ENCODE data around the gene KCNMA1. TPM values are rescaled to one million over a fixed set of nuclear protein-coding genes. Genes with fewer than 3 reads are reported as not detected.

KCNMA1 gene
- total RNA-seq, 1 donor from 2014 or later = 0.17 TPM

GRCh38 chr10:77309509-77309908 is 328.1 kb downstream of the KCNMA1 start:
- intact Hi-C loops (cut with micrococcal nuclease) = no loop called here

GRCh38 chr10:77309092-77309491 is 328.5 kb downstream of the KCNMA1 start:
- intact Hi-C loops (cut with micrococcal nuclease) = no loop called here

GRCh38 chr10:77308084-77308732 is 329.4 kb downstream of the KCNMA1 start:
- intact Hi-C loops (cut with micrococcal nuclease) = no loop called here

- intact Hi-C loops (cut with micrococcal nuclease) = no loop called here
Measured at GRCh38 chr10:77306666-77307065, 330.9 kb downstream of the KCNMA1 start.

- intact Hi-C loops (cut with micrococcal nuclease) = no loop called here
Measured at GRCh38 chr10:77305650-77306632, 331.7 kb downstream of the KCNMA1 start.

- intact Hi-C loops (cut with micrococcal nuclease) = no loop called here
Measured at GRCh38 chr10:77304192-77304591, 333.4 kb downstream of the KCNMA1 start.

GRCh38 chr10:77301305-77301730 is 336.3 kb downstream of the KCNMA1 start:
- intact Hi-C loops (cut with micrococcal nuclease) = no loop called here

GRCh38 chr10:77300682-77301302 is 336.8 kb downstream of the KCNMA1 start:
- intact Hi-C loops (cut with micrococcal nuclease) = no loop called here

GRCh38 chr10:77299320-77299719 is 338.3 kb downstream of the KCNMA1 start:
- intact Hi-C loops (cut with micrococcal nuclease) = no loop called here

- intact Hi-C loops (cut with micrococcal nuclease) = no loop called here
Measured at GRCh38 chr10:77297393-77297739, 340.2 kb downstream of the KCNMA1 start.

GRCh38 chr10:77296534-77297392 is 340.8 kb downstream of the KCNMA1 start:
- intact Hi-C loops (cut with micrococcal nuclease) = no loop called here

GRCh38 chr10:77293773-77294172 is 343.8 kb downstream of the KCNMA1 start:
- intact Hi-C loops (cut with micrococcal nuclease) = no loop called here

GRCh38 chr10:77293347-77293746 is 344.3 kb downstream of the KCNMA1 start:
- intact Hi-C loops (cut with micrococcal nuclease) = no loop called here

GRCh38 chr10:77291596-77292505 is 345.8 kb downstream of the KCNMA1 start:
- intact Hi-C loops (cut with micrococcal nuclease) = no loop called here

- intact Hi-C loops (cut with micrococcal nuclease) = no loop called here
Measured at GRCh38 chr10:77290528-77291155, 347.0 kb downstream of the KCNMA1 start.

- intact Hi-C loops (cut with micrococcal nuclease) = no loop called here
Measured at GRCh38 chr10:77289790-77290189, 347.8 kb downstream of the KCNMA1 start.

- intact Hi-C loops (cut with micrococcal nuclease) = no loop called here
Measured at GRCh38 chr10:77289027-77289501, 348.5 kb downstream of the KCNMA1 start.

GRCh38 chr10:77287647-77288120 is 349.9 kb downstream of the KCNMA1 start:
- intact Hi-C loops (cut with micrococcal nuclease) = no loop called here

All from T-helper 1 cell treated with Interleukin-12 subunit alpha and Interleukin-12 subunit beta and Interleukin-4 antibody, amounts not matched to agents 30 ng/mL and 1 ng/mL, for 36 hours (primary cell).